Measurements from ENCODE around the gene HSPG2.

DNA sequence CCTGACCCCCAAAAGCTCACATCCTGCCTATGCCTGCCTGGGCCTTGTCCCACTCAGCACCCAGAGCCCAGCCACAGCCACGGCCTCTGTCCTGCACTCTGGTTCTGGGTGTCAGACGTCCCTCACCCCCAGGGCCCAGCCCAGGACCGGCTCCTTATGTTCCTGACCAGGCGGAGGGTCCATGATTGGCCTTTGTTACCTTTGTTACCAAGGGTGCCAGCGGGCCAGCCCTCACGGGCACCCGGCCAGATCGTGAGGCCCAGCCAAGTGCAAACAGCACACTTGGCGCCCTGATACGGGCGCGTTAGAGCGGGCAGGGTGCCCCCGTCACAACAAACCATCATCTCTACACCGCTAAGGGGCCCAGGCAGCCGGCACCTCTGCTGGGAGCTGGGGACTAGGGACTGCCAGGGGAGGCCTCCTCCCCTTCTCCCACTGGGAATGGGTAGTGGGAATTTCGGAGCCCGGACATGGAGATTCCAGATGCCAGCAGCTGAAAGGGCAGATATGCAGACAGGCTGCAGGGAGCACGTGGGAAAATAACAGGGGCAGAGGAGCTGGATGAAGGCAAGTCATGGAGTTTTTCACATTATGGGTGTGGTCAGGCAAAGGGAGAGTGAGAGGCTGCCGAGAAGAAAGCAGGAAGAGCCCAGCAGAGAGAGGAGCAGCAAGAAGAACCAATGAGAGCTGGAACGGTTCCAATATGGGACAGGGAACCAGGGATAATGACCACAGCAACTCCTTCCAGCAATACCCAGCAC is 22.1 kb downstream of the HSPG2 start:
- TF ChIP-seq, protein P1, sequence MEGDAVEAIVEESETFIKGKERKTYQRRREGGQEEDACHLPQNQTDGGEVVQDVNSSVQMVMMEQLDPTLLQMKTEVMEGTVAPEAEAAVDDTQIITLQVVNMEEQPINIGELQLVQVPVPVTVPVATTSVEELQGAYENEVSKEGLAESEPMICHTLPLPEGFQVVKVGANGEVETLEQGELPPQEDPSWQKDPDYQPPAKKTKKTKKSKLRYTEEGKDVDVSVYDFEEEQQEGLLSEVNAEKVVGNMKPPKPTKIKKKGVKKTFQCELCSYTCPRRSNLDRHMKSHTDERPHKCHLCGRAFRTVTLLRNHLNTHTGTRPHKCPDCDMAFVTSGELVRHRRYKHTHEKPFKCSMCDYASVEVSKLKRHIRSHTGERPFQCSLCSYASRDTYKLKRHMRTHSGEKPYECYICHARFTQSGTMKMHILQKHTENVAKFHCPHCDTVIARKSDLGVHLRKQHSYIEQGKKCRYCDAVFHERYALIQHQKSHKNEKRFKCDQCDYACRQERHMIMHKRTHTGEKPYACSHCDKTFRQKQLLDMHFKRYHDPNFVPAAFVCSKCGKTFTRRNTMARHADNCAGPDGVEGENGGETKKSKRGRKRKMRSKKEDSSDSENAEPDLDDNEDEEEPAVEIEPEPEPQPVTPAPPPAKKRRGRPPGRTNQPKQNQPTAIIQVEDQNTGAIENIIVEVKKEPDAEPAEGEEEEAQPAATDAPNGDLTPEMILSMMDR (IDR thresholded peaks at IDR 0.05), result no peak
- no peak for TF ChIP-seq EZH2 (IDR thresholded peaks at IDR 0.05; ENCODE audit: borderline replicate concordance, insufficient read depth, low read depth, low read length, poor library complexity, severe bottlenecking)

Data from B cell (primary cell).